ENCODE measurements around the gene IL23R.

DNA sequence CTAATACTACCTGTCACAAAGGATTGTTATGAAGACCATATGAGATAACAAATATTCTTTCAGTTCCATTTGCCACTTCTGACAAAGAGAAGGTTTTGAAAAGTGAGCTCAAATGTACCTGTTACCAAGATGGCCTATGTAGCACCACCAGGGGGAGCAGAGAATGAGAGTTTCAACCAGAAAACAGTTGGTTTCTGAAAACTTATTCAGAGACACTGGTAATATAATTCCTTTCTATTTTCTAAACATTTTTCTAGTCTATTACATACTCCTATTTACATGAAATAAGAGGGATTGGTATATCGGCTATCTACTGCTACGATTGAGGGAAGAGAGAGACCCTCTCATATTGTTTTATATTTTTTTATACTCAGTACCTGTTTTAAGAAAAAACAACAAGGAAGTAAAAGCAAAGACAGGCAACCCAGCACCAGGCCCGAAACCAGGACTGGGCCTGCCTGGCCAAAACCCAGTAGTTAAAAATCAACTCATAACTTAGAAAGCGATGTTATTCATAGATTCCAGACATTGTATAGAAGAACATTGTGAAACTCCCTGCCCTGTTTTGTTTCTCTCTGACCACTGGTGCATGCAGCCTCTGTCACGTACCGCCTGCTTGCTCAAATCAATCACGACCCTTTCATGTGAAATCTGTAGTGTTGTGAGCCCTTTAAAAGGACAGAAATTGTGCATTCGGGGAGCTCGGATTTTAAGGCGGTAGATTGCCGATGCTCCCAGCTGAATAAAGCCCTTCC, 48.3 kb downstream of the IL23R start:
- TF ChIP-seq CTCF (IDR thresholded peaks at IDR 0.05 in 2 of 3, conservative IDR thresholded peaks at IDR 0.05 in 1 of 3; ENCODE audit: borderline replicate concordance in 1 of 3, insufficient read depth in 1 of 3, low read depth in 2 of 3, low read length in 2 of 3) = peak; percentile 53 to 74 (median 74); a peak in 5 of 6 replicates
- no peak for TF ChIP-seq EGR1 (IDR thresholded peaks at IDR 0.05; ENCODE audit: low read depth)
- no peak for TF ChIP-seq EZH2 (IDR thresholded peaks at IDR 0.05)
- TF ChIP-seq REST (IDR thresholded peaks at IDR 0.05; ENCODE audit: low read depth) = no peak
- TF ChIP-seq, protein P1, sequence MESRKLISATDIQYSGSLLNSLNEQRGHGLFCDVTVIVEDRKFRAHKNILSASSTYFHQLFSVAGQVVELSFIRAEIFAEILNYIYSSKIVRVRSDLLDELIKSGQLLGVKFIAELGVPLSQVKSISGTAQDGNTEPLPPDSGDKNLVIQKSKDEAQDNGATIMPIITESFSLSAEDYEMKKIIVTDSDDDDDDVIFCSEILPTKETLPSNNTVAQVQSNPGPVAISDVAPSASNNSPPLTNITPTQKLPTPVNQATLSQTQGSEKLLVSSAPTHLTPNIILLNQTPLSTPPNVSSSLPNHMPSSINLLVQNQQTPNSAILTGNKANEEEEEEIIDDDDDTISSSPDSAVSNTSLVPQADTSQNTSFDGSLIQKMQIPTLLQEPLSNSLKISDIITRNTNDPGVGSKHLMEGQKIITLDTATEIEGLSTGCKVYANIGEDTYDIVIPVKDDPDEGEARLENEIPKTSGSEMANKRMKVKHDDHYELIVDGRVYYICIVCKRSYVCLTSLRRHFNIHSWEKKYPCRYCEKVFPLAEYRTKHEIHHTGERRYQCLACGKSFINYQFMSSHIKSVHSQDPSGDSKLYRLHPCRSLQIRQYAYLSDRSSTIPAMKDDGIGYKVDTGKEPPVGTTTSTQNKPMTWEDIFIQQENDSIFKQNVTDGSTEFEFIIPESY (IDR thresholded peaks at IDR 0.05; ENCODE audit: extremely low read depth, insufficient replicate concordance, low read length) = no peak
- TF ChIP-seq, protein P2, sequence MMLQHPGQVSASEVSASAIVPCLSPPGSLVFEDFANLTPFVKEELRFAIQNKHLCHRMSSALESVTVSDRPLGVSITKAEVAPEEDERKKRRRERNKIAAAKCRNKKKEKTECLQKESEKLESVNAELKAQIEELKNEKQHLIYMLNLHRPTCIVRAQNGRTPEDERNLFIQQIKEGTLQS (IDR thresholded peaks at IDR 0.05) = no peak
- TF ChIP-seq, protein P3, sequence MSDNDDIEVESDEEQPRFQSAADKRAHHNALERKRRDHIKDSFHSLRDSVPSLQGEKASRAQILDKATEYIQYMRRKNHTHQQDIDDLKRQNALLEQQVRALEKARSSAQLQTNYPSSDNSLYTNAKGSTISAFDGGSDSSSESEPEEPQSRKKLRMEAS (IDR thresholded peaks at IDR 0.05) = no peak
- TF ChIP-seq EZH2phosphoT487 (IDR thresholded peaks at IDR 0.05; ENCODE audit: borderline replicate concordance) = no peak
- TF ChIP-seq POLR2A (IDR thresholded peaks at IDR 0.05; ENCODE audit: borderline replicate concordance, extremely low read depth, insufficient read depth, insufficient read length) = no peak
- no peak for TF ChIP-seq SP1 (IDR thresholded peaks at IDR 0.05; ENCODE audit: low read depth)
- no peak for TF ChIP-seq CEBPB (IDR thresholded peaks at IDR 0.05; ENCODE audit: low read depth)
- TF ChIP-seq RAD21 (IDR thresholded peaks at IDR 0.05; ENCODE audit: low read depth) = peak; percentile 50
- no peak for TF ChIP-seq SIN3A (IDR thresholded peaks at IDR 0.05; ENCODE audit: low read depth)

All from HCT116 (cell line).